Heart right ventricle (tissue), 16 donors: ENCODE data around the gene TLN1. TPM values are rescaled to one million over a fixed set of nuclear protein-coding genes. Genes with fewer than 3 reads are reported as not detected.

Source experiments
- ATAC-seq, 8 donors: fragments of 200-7000 bp; cut with Tn5 transposase; one replicate each; pipeline ENCODE4 v1.9.1; 2020; ENCODE audit warnings: mild to moderate bottlenecking in 8 of 8, moderate library complexity in 8 of 8, moderate number of reproducible peaks in 1 of 8
- DNase-seq, 2 donors: peaks; one replicate each; pipeline ENCODE4 v3.0.0-alpha.2; 2020
- H3K27ac ChIP-seq, 10 donors: fragments of 200-600 bp; sonication (generic) in 2 of 10; one replicate each; pipeline versions ENCODE4 v1.5.0 to v1.8.0; 2020 to 2022; ENCODE audit warnings: mild to moderate bottlenecking in 3 of 10
- H3K27me3 ChIP-seq, 7 donors: fragments of 200-600 bp; one replicate each; pipeline ENCODE4 v1.8.0; 2021 to 2022; ENCODE audit warnings: mild to moderate bottlenecking in 2 of 7
- H3K36me3 ChIP-seq, 9 donors: fragments of 200-600 bp; sonication (generic) in 1 of 9; one replicate each; pipeline versions ENCODE4 v1.5.0 to v1.8.0; 2020 to 2022; ENCODE audit warnings: mild to moderate bottlenecking in 2 of 9
- H3K4me1 ChIP-seq, 9 donors: fragments of 200-600 bp; sonication (generic) in 1 of 9; one replicate each; pipeline versions ENCODE4 v1.5.0 to v1.8.0; 2020 to 2022; ENCODE audit warnings: mild to moderate bottlenecking in 4 of 9
- H3K4me3 ChIP-seq, 10 donors: fragments of 200-600 bp; sonication (generic) in 2 of 10; one replicate each; pipeline versions ENCODE4 v1.5.0 to v1.8.0; 2020 to 2022; ENCODE audit warnings: mild to moderate bottlenecking in 7 of 10, moderate library complexity in 2 of 10
- H3K9me3 ChIP-seq, 11 donors: fragments of 200-600 bp in 10 of 11; sonication (generic) in 2 of 11; one replicate each; pipeline versions ENCODE4 v1.5.0 to v1.8.0; 2013 to 2022; ENCODE audit warnings: mild to moderate bottlenecking in 2 of 11, control low read depth in 1 of 11, moderate library complexity in 1 of 11
- WGBS, 2 donors: extraction: QIAGEN DNeasy Blood & Tissue Kit; methylation state at CpG; one replicate each; pipeline ENCODE4 v1.1.7; 2013; ENCODE audit warnings: inconsistent platforms in 1 of 2; 5-methylcytosine and 5-hydroxymethylcytosine counted together
- intact Hi-C, 10 donors: fragments of 100-400 bp; cut with DNase I; formaldehyde crosslinking; loops; one replicate each; pipeline versions ENCODE4 v1.11.1 to v1.14.2; 2022
- polyA plus RNA-seq, 2 donors: library from polyadenylated mRNA; stranded (reverse); fragments of 200-250 nt; gene quantifications; one replicate each; pipeline ENCODE4 v1.2.3, GENCODE V29; 2013
- total RNA-seq, 10 donors: library from RNA; stranded (reverse); fragmentation: NEBNext Ultra II Directional in 3 of 10; extraction: Animal tissue kit (Norgen Biotek cat#: 25700) in 3 of 10; gene quantifications; one replicate each; pipeline versions ENCODE4 v1.2.1 to v1.2.4, GENCODE V29; 2021 to 2023
- TF ChIP-seq, protein P1 (sequence below), 9 donors: fragments of 200-600 bp; sonication (generic) in 2 of 9; IDR thresholded peaks; one replicate each; pipeline versions ENCODE4 v1.5.0 to v1.8.0; 2021 to 2022; ENCODE audit warnings: antibody characterized with exemption in 9 of 9, mild to moderate bottlenecking in 5 of 9, moderate library complexity in 1 of 9
- donor health status: Arrhythmogenic right ventricular cardiomyopathy.
- donor health status: ischemic (EF 13 %, LVEDD 7.1; RV severe dilation, severe dysfunction).
- donor health status: healthy with polysubstance abuse.
- donor health status: DM: no; HTN: yes; CAD: no.
- donor health status: DM: no; HTN: no; CAD: no.
- donor health status: ischemic (EF 25% LVEDD 6.9; RV normal size, moderate dysfunction).
- donor health status: ischemic (EF 25% LVEDD 5.7; RV mildly dilated, moderate dysfunction).
- donor health status: healthy.
- donor health status: DM: yes; HTN: yes; CAD: no.
- donor health status: Ischemic cardiomyopathy.
- donor health status: ischemic (EF 35%, LVEDD 5.7; RV mildly dilated, moderate dysfunction).
- donor health status: nonischemic (EF 11% LVEDD 7.7; RV severe dilation, severe dysfunction).
- donor health status: DM: yes; HTN: yes; CAD: no.
- donor health status: PGD.
- donor health status: ischemic (EF 29% LVEDD 5.4; RV normal size, mild dysfunction).
- donor health status: nonischemic (EF 23%, LVEDD 6.1; RV moderate dilation, normal function).

The TLN1 gene
- total and polyA plus RNA-seq, 12 donors, result 99.6 to 323 (median 238) TPM

DNA sequence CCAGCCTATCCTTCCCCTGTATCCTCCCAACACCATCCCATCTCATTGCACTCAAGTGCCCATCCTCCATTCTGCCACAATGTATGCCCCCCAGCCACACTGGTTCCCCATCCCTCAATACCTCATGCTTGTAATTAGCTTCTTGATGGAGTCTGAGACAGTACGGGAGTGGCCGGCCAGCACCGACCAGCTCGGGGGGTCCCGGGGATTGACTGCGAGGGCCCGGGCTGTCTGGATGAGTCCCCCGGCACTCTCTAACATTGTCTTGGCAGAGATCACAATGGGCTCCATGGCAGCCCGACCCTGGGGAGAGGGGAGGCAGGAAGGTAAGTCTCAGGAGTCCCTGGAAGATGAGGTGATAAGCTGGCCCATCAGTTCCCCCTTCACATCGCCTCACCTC is 25.0 kb downstream of the TLN1 start:
- Histone ChIP-seq H3K9me3 (no peaks in the 10 kb centered on the region), H3K4me1 (peaks cover 0 to 10% (median 0%) of the 10 kb centered on the region in 9 donors), H3K4me3 (no peak overlapping the region), H3K27ac (no peak overlapping the region), H3K36me3 (peaks cover 19 to 100% (median 96%) of the 10 kb centered on the region in 9 donors), H3K27me3 (no peaks in the 10 kb centered on the region)
- WGBS, 2 donors, result 88 to 94% methylated on average over 10 of the region's 10 CpGs
- DNase-seq (no peak), ATAC-seq (no peak)
- TF ChIP-seq, protein P1, sequence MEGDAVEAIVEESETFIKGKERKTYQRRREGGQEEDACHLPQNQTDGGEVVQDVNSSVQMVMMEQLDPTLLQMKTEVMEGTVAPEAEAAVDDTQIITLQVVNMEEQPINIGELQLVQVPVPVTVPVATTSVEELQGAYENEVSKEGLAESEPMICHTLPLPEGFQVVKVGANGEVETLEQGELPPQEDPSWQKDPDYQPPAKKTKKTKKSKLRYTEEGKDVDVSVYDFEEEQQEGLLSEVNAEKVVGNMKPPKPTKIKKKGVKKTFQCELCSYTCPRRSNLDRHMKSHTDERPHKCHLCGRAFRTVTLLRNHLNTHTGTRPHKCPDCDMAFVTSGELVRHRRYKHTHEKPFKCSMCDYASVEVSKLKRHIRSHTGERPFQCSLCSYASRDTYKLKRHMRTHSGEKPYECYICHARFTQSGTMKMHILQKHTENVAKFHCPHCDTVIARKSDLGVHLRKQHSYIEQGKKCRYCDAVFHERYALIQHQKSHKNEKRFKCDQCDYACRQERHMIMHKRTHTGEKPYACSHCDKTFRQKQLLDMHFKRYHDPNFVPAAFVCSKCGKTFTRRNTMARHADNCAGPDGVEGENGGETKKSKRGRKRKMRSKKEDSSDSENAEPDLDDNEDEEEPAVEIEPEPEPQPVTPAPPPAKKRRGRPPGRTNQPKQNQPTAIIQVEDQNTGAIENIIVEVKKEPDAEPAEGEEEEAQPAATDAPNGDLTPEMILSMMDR (IDR thresholded peaks at IDR 0.05), result no peak
- intact Hi-C loops, result no loop called here

DNA sequence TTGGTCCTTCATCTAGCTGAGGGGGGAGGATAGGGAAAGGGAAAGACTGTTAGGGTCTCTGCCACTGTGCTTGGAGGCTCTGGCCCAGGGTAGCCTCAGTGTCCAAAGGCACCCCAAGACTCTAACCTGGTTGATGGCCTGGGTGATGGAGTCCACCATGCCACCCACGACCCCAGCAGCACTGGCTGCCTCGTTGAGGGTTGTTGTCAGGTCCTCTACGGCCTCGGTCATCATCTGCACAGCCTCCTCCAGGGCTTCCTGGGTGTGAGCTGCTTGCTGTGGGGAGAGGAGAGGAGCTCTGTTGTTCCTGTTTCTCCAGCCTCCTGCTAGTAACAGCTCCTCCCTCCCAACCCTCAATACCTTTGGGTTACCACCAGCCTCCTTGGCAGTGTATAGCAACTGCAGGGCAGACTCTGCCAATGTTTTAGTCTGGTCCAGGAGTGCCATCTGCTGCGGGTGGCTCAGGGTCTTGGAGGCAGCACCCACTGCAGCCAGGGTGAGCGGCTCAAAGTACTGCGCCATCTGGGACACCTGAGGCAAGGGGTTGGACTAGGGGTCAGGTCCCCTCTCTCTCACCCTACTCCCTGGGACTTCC is 26.1 kb downstream of the TLN1 start:
- intact Hi-C loops, result no loop called here
- TF ChIP-seq, protein P1 (IDR thresholded peaks at IDR 0.05), result no peak
- H3K4me1 ChIP-seq, result peaks cover 0 to 13% (median 0%) of the 10 kb centered on the region in 9 donors
- H3K9me3 ChIP-seq, result no peaks in the 10 kb centered on the region
- DNase-seq, result no peak
- no peaks in the 10 kb centered on the region for H3K27me3 ChIP-seq
- ATAC-seq, result no peak
- H3K27ac ChIP-seq, result no peak overlapping the region
- WGBS, 2 donors, result 89 to 97% methylated on average over 7 of the region's 7 CpGs
- peaks cover 19 to 100% (median 96%) of the 10 kb centered on the region in 9 donors for H3K36me3 ChIP-seq
- H3K4me3 ChIP-seq, result no peak overlapping the region

DNA sequence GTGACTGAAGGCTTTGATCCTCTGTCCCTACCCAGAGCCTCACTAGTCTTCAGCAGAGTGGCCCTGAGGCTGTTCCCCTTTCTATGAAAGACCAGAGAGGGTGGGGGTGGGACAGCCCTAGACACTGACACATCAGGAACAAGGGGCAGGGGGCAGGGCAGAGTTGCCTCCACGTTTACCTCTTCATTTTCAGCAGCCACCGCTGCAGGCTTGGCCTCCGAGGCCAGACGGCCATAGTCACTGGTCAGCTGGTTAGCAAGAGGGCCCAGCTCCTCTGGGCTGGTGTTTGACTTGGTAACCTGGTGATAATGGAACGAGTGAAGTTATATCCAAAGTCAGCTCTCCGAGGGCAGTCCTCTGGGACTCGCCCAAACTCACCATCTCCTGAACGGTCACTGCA is 26.6 kb downstream of the TLN1 start:
- Histone ChIP-seq H3K27me3 (no peaks in the 10 kb centered on the region), H3K27ac (peak overlapping the region in 2 of 10 donors; percentile 9 to 44), H3K4me3 (no peak overlapping the region), H3K9me3 (no peaks in the 10 kb centered on the region), H3K36me3 (peaks cover 16 to 100% (median 96%) of the 10 kb centered on the region in 9 donors), H3K4me1 (peaks cover 0 to 19% (median 5%) of the 10 kb centered on the region in 9 donors)
- no peak for ATAC-seq
- intact Hi-C loops, result no loop called here
- TF ChIP-seq, protein P1 (IDR thresholded peaks at IDR 0.05), result no peak
- DNase-seq, result no peak
- 78 to 82% methylated on average over 8 of the region's 8 CpGs for WGBS, 2 donors

DNA sequence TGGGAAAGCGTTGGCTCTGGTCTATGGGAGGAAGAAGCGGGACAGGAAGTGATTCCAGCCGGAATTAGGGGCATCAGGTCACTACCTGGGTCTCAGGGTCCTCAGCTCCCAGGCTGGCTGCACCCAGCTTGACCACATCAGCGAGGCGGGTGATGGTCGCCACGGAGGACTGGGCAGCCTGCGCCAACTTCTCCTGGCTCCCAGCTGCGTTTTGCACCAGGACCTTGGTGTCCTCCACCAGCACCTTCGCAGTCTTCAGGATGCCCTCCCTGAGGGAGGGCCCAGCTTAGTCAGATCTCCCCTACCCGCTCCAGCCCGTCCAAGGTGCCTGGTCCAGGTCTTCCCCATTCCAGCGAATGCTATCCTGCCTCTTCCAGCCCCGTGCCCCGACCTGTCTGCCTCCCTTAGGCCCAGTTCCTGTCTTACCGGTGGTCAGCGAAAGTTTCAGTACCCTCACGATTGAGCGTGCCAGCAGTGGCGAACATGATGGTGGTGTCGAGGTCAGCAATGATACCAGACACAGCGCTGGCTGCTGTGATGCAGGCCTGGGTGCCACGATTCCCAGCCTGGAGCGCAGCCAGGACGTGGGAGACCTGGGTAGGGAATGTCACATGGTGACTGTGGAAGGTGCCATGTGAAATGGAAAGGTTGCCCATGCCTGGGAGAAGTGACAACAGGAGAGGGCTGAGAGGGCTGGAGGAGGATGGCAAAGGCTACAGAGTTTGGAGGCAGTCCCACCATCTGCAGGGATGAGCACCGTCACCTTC is 27.9 kb downstream of the TLN1 start:
- Histone ChIP-seq H3K4me3 (no peak overlapping the region), H3K27me3 (no peaks in the 10 kb centered on the region), H3K36me3 (peaks cover 20 to 100% (median 100%) of the 10 kb centered on the region in 9 donors), H3K4me1 (peaks cover 0 to 23% (median 5%) of the 10 kb centered on the region in 9 donors), H3K9me3 (no peaks in the 10 kb centered on the region), H3K27ac (peak overlapping the region in 1 of 10 donors; percentile 44)
- intact Hi-C loops, result no loop called here
- DNase-seq, result peak; percentile 38 to 59
- TF ChIP-seq, protein P1 (IDR thresholded peaks at IDR 0.05), result no peak
- peak in 7 of 8 donors; percentile 21 to 68 (median 58) for ATAC-seq
- WGBS, 2 donors, result 88 to 90% methylated on average over 26 of the region's 26 CpGs
